Stomach (tissue), 4 donors: ENCODE data around the gene OLIG2.

Experiments
- EP300 ChIP-seq: sonication (generic); formaldehyde crosslinking; IDR thresholded peaks from one replicate; pipeline ENCODE4 v1.6.1; 2017; ENCODE audit warnings: antibody characterized with exemption
- POLR2A ChIP-seq, 4 donors: fragments of 450-650 bp; IDR thresholded peaks; one replicate each; pipeline ENCODE4 v1.6.1; 2016; ENCODE audit warnings: antibody characterized with exemption in 4 of 4, control low read depth in 2 of 4, mild to moderate bottlenecking in 1 of 4, moderate library complexity in 1 of 4
- POLR2AphosphoS5 ChIP-seq, 3 donors: sonication (generic); formaldehyde crosslinking; IDR thresholded peaks; one replicate each; pipeline ENCODE4 v1.6.1; 2016; ENCODE audit warnings: antibody characterized with exemption in 3 of 3
- TF ChIP-seq, protein P1 (sequence below), 7 experiments: fragments of 450-650 bp in 4 of 7; fragments of 200-600 bp in 3 of 7; sonication (generic) in 3 of 7; IDR thresholded peaks; one replicate each; pipeline ENCODE4 v1.5.1; 2016 to 2019; ENCODE audit warnings: antibody characterized with exemption in 7 of 7, control low read depth in 2 of 7, mild to moderate bottlenecking in 1 of 7

DNA sequence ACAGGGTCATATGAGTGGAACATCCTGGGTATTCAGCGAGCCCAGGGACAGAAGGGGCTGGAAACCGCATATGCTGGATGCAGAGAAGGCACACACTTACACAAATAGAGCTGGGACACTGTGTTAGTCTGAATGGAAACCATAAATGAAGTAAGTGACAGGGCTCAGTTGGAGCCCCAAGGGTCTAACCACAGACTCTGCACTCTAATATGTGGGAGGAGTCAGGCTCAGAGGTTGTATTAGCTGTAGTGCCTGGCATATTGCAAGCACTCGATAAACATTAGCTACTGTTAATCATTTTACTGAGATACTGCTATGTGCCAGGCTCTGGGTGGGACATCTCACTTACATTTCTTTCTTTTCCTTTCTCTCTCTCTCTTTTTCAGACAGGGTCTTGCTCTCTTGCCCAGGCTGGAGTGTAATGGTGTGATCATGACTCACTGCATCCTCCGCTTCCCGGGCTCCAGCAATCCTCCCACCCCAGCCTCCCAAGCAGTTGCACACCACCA lies 37.7 kb downstream of the OLIG2 start:
- TF ChIP-seq, protein P1, sequence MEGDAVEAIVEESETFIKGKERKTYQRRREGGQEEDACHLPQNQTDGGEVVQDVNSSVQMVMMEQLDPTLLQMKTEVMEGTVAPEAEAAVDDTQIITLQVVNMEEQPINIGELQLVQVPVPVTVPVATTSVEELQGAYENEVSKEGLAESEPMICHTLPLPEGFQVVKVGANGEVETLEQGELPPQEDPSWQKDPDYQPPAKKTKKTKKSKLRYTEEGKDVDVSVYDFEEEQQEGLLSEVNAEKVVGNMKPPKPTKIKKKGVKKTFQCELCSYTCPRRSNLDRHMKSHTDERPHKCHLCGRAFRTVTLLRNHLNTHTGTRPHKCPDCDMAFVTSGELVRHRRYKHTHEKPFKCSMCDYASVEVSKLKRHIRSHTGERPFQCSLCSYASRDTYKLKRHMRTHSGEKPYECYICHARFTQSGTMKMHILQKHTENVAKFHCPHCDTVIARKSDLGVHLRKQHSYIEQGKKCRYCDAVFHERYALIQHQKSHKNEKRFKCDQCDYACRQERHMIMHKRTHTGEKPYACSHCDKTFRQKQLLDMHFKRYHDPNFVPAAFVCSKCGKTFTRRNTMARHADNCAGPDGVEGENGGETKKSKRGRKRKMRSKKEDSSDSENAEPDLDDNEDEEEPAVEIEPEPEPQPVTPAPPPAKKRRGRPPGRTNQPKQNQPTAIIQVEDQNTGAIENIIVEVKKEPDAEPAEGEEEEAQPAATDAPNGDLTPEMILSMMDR (IDR thresholded peaks at IDR 0.05) = no peak
- TF ChIP-seq POLR2A (IDR thresholded peaks at IDR 0.05) = no peak
- no peak for TF ChIP-seq POLR2AphosphoS5 (IDR thresholded peaks at IDR 0.05)
- TF ChIP-seq EP300 = no peak
